Effector CD8-positive, alpha-beta T cell (primary cell): ENCODE measurements around the gene IGFLR1.

ENCODE experiments used
- DNase-seq: peaks from one replicate; lab custom pipeline; 2025; lab: John Stamatoyannopoulos, UW

The IGFLR1 gene

GRCh38 chr19:35755550-35756376 is 13.5 kb upstream of the IGFLR1 start:
- peak; percentile 19 for DNase-seq

- DNase-seq = no peak
These were observed 12.9 kb upstream of the IGFLR1 start for GRCh38 chr19:35755131-35755549.

DNA sequence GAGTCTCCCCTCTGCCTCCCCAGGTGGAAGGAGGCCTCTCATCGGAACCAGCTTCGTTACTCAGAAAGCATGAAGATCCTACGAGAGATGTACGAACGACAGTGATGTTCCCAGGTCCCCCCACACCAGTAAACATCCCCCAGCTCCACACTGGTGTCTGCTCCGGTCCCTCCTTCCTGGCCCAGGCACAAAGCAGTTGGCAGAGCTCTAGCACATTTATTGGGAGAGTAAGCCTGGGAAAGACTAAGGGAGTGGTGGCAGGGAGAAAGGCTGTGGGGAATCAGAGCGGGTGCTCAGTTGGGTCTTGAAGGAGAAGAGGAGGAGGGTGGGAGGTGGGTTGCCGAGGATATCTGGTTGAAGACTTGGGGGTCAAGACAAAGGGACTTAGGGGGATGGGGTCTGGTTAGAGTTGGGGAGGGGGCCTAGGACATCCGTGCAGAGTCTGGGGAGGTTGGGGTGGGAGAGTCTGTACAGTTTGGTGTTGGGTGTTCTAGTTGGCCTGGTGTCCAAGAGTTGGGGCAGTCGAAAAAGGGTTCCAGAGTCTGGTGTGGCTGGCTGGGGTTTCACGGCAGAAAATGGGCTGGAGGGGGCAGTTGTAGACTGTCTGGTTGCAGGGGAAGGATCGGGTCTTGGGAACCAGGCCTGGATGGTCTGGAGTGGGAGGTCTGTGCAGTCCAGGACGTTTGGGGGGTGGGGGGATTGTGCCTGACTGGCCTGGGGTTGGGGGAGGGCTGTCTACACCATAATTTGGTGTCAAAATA is 12.3 kb upstream of the IGFLR1 start:
- no peak for DNase-seq

GRCh38 chr19:35753634-35754369 is 11.6 kb upstream of the IGFLR1 start:
- DNase-seq = no peak

DNA sequence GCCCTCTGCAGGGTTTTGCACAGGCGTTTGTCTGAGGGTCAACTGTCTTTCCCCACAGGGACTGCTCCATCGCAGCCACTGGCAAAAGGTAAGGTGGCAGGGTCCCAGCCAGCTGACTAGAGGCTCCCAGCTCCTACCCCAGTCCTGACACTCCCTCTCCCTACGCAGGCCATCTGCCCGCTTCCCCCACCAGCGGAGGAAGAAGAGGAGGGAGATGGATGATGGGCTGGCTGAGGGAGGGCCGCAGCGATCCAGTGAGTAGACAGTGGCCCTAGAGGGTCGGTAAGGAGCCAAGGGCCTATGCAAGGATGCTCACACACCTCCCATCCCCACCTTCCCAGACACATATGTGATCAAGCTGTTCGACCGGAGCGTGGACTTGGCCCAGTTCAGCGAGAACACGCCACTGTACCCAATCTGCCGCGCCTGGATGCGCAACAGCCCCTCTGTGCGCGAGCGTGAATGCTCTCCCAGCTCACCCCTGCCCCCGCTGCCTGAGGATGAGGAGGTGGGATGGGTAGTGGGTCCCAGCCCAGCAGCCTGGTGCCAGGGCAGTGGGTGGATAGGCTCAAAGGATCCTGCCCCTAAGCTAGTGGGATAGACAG is 10.6 kb upstream of the IGFLR1 start:
- DNase-seq = no peak

DNA sequence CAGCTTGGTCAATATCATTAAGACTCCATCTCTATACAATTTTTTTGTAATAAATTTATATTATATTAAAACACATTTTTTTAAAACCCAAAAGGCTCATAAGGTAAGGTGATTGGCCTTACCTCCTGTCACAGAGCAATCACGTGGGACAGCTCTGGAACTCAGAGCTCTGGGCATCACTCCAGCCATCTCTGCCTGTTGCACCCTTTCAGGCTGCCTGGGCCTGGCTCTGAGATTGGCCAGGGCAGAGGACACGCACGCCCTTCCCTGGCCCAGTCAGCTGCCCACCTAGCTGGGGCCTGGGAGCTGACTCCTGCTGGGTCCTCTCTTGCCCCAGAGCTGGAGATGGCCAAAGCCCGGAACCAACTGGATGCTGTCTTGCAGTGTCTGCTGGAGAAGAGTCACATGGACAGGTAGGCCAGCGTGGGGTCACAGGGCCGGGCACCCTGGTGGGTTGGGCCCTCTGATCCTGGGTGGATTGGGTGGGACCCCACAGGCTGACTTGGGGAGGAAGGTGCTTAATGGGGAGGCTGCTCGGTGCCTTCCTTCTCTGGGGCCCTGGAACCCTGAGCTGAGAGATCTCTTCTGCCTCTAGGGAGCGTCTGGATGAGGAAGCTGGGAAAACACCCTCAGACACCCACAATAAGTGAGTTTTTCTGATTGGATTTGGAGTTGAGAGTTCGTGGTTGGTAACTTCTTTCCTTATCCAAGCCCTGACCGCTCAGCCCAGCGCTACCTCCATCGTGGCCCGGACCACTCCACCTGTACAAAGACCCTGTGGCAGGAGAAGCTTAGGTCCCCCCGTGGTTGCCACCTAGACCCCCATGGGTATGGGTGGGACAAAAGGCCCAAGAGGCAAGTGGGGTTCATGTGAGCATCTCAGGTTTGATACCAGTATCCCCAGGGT is 9.8 kb upstream of the IGFLR1 start:
- no peak for DNase-seq

DNA sequence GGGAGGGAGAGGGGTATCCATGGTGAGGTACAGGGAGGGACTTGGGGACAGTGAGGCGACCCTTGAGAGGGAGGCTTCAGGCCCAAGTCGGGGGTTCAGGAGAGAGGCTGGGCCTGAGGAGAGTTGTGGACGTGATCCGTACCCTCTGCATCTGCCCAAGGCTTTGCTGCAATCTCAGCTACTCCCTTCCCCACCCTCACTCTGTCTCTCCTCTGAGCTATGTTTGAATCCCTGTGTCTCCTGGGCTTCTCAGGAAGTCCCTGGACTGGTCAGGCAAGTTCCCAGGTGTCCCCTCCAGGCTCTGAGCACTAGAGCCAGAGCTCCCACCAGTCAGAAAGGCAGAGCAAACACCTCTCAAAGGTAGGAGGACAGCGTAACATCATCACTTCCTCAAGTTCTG is 7.9 kb upstream of the IGFLR1 start:
- DNase-seq = no peak

- DNase-seq = peak; percentile 99
These were observed 6.1 kb upstream of the IGFLR1 start, which contains the start of gene LIN37 for GRCh38 chr19:35748106-35749020. TSS of gene LIN37 (plus strand) at chr19:35748576. CDS start at chr19:35748725, 149 bp downstream.

GRCh38 chr19:35746531-35746930 is 4.3 kb upstream of the IGFLR1 start:
- no peak for DNase-seq

- DNase-seq = no peak
These were observed 3.8 kb upstream of the IGFLR1 start for GRCh38 chr19:35746087-35746462.

DNA sequence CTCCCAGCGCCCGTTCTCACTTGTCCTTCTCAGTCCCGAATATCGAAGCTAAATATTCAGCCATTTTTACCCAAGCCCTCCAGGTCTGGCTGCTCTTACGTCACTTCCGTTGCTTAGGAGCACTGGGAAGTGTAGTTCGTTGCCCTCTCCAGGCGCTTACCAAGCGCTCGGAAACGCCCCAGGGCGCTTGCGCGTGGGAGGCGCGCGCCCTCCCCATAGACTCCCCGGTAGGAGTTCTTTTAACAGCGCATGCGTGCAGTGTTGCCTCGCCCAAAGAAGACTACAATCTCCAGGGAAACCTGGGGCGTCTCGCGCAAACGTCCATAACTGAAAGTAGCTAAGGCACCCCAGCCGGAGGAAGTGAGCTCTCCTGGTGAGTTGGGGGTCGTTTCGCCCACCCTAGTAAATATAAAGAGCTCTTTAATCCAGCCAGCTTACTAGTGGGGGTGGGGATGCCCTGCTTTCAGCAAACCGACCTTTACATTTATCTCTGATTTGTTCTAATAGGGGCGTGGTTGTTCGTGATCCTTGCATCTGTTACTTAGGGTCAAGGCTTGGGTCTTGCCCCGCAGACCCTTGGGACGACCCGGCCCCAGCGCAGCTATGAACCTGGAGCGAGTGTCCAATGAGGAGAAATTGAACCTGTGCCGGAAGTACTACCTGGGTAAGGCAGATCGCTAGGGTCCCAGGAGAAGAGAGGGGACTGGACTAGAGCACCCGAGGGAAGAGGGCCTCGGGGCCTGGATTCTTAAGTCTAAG is 3.3 kb upstream of the IGFLR1 start, which contains the start of the genes PSENEN and U2AF1L4:
Gene PSENEN (plus strand): TSS at position 324 of the 759 bp plus-strand sequence. CDS start 280 bp downstream, at position 604.
Gene U2AF1L4 (minus strand): TSS at position 91 of the 759 bp plus-strand sequence. CDS start 27 bp downstream, at position 64.
- DNase-seq = peak; percentile 93

DNA sequence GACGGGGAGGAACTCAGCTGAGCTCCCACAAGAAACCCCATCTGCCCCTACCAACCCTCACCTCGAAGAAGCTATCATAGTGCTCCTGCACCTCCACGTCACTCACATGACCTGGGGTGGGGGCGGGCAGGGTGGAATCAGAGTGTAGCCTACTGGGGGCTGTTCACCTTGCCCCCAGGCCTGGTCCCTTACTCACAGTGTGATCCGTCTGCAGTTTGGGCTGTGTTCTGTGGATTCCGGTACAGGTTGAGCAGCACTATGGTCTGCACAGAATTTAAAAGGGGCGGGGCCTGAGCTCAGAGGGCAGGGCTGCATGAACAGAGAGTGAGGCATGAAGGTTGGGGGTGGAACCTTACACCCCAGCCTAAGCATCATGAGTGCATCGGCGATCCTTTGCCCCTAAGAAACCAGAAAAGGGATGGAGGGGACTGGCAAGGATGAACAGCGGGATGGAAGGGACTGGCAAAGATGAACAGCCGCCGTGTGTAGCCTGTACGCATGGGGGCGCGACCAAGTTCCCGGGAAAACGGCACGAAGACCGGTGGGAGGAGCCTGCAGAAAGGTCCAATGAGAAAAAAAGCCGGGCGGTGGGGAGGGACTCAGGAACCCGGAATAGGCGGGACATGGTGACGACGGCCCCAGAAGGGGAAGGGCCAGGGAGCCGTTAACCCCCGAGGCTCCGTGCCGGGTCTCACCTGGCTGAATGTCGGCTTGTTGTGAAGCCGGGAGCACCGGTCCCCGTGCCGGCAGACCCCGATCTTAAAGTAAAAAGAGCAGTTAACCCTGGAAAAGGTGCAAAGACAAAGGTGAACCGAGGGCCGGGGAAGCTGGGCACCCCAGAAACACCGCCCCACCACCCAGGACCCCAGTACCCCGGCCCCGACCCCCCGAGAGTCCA is 2.4 kb upstream of the IGFLR1 start:
- DNase-seq = peak; percentile 85

DNA sequence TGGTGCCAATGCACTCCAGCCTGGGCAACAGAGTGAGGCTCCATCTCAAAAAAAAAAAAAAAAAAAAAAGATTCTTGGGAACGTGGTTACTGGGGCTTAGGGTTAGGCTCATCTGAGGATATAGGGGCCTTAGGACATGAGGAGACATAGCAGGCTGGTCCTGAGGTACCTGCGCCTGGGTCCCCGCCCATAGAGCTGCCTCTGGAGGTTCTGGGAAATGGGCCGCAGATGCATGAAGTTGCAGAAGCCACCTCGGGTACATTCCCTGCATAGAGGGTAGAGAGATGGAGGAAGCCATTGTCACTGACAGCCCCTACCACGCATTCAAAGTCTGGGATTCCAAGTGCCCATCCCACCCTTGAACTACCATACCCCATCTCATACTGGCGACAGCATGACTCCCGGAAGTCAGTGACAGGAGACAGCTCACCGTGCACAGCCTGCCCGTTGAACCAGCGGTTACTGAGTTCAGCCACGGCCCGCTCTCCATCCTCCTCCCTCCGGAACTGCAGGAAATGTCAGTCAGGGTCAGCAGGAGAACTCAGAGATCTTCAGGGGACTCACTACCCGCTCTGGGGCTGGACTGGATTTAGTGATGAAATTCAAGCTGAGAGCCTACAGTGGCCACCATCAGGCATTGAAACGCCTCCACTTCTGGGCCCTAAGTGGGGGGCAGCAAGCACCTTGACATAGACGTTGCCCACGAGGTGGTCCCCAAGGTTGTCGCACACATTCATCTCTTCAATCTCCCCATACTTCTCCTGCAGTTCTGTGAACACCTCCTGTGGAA is 1.6 kb upstream of the IGFLR1 start:
- DNase-seq = no peak

- no peak for DNase-seq
These were observed 1.1 kb downstream of the IGFLR1 start for GRCh38 chr19:35741203-35741515.

DNA sequence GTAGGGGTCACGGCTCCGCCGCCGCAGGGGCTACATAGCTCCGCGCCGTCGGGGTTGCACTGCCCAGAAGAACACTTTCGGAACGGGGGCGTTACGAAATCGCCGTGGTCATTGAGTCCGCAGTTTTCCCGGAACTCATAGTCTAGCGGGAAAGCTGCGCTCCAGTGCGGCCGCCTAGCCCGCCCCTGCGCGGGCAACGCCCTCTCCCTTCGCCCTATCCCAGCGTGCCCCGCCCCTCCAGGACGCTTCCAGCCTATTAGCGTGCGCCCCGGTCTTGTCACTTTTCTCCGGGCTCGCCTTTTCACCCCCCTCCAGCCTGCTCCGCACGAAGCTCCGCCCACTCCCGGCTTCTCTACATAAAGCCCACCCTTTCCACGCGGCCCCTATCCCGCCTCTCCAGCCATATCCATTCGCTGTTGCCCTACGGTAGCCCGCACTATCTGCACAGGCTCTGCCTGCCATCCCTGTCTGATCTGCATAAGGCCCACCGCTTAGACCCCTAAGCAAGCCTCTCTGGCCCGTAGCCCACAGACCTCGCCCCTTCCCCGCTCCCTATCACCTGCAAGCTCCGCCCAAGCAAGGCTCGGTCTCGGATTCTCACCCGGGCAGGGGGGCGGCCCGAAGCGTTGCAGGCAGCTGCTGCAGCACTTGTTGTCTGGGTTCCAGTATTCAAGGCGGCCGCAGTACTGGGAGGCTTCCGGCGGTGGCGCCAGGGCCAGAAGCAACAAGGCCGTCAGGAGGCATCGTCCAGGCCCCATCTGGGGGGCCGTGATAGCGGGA is 1.6 kb downstream of the IGFLR1 start:
- peak; percentile 94 for DNase-seq

DNA sequence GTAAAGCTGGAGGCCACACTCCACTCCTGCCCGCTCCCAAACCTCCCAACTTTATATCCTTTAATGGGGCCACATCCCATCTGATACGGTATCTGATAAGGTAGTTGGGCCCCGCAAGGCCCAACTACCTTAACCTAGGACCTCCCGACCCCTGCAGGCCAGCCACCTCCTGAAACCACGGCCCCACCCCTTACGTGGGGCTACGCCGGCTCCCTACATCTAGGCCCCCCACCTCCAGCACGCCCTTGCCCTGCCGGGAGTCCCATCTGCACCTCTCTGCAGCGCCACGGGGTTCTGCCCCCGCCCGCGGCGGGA is 2.2 kb downstream of the IGFLR1 start:
- no peak for DNase-seq
